ENCODE results near the gene RPL21.

GRCh38 chr13:27203854-27204253 is 47.5 kb upstream of the RPL21 start:
- peak; percentile 47 for TF ChIP-seq CTCF (conservative IDR thresholded peaks at IDR 0.05; ENCODE audit: low read depth, low read length)
- no peak for TF ChIP-seq EZH2 (IDR thresholded peaks at IDR 0.05; ENCODE audit: low read length, unreplicated experiment)
